Hematopoietic multipotent progenitor cell (in vitro differentiated cells): ENCODE measurements around the gene SGPL1. TPM values are rescaled to one million over a fixed set of nuclear protein-coding genes. Genes with fewer than 3 reads are reported as not detected.
"Not testable (repeated sequence)": the region's sequence is repeated elsewhere in the genome, so short reads cannot be mapped to it uniquely, and the experiment has no call there.

Experiments used
- DNase-seq, 3 donors: peaks; one replicate each; pipeline ENCODE4 v3.0.0-alpha.2; 2011 to 2015; ENCODE audit warnings: low read depth in 2 of 3, low spot score in 2 of 3
- total RNA-seq: library from RNA; depleted of rRNA; stranded (reverse); fragments of >200 nt; gene quantifications from one replicate; pipeline ENCODE4 v1.2.3, GENCODE V29; 2012

Gene SGPL1
- 15.6 TPM for total RNA-seq

GRCh38 chr10:70815504-70816219 is at the start of gene SGPL1:
SGPL1 (plus strand) TSS chr10:70815948; CDS start chr10:70816854, 906 bp downstream.
- peak; percentile 69 to 81 (median 81) for DNase-seq

DNA sequence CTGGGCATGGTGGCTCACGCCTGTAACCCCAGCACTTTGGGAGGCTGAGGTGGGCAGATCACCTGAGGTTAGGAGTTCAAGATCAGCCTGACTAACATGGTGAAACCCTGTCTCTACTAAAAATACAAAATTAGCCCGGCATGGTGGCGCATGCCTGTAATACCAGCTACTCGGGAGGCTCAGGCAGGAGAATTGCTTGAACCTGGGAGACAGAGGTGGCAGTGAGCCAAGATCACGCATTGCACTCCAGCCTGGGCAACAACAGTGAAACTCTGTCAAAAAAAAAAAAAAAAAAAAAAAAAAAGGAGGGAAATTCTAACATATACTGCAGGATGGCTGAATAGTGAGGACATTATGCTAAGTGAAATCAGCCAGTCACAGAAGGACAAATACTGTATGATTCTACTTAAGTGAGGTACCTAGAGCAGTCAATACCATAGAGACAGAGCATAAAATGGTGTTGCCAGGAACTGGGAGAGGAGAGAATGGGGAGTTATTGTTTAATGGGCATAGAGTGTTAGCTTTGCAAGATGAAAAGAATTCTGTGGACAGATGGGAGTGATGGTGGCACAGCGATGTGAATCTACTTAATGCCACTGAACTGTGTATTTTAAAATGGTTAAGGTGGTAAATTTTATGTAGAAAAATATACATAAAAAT is 47.6 kb upstream of the SGPL1 start:
- not testable (repeated sequence) for DNase-seq

DNA sequence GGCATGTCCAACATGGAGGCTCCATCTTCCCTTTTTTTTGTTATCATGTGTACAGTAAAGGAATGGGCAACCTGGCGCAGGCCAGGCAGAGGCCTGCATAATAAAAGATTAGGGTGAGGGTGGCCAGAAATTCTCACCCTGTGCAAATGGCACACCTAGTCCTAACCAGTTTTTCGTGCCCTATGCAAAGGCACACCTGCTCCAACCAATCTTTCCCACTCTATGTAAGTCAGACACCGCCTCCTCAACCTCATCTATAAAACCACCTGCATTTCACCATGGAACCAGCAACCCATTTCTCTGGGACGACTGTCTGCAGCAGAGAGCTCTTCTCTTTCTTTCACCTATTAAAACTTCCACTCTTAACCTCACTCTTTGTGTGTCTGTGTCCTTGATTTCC is 46.6 kb upstream of the SGPL1 start:
- no peak for DNase-seq

DNA sequence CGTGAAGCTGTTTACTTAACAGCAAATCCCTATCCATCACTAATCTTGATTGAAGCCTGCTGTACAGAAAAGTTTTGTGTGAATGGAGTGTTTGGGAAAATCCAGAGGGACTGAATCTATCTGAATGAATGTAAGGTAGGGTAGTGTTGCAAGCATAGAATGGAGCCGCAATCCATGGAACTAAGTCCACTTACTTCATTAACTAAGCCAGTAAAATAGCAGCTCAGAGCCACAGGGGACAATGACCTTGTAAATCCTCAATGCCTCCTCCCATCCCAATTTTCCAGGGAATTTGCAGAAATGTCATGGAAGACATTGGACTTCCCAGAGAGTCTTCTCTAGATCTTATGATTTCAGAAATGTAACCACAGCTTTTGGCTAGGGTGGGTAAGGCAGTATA is 45.7 kb upstream of the SGPL1 start:
- no peak for DNase-seq

DNA sequence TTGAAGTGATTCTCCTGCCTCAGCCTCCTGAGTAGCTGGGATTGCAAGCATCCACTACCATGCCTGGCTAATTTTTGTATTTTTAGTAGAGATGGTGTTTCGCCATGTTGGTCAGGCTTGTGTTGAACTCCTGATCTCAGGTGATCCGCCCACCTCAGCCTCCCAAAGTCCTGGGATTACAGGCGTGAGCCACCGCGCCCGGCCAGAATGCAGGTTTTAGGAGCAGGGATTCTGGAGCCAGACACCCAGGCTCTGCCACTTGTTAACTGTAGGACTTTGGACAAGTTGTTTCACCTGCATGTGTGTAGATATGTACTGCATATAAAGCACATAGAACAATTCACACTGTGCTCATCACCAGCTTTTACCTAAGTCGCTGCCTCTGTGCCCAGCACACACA is 45.2 kb upstream of the SGPL1 start:
- DNase-seq: not testable (repeated sequence)

- no peak for DNase-seq
Measured at GRCh38 chr10:70771311-70772194, 44.2 kb upstream of the SGPL1 start.

DNA sequence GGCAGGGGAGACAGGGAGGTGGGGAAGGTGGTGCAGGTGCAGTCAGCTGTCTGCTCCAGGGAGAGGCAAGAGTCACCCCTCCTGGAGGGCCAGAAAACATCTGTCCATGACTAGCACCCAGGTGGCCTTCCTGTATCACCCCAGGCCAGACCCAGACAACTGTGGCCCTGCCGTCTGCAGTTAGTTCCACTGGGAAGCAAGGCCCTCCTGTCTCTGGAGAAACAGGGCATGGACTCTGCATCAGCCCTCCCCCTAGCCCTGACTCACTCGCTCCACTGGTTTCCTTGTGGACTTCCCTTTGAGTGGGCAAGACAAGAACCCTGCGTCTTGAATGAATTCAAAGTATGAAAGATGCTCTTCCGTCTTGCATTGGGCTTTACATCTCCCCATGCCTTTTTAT is 43.1 kb upstream of the SGPL1 start:
- no peak for DNase-seq

DNA sequence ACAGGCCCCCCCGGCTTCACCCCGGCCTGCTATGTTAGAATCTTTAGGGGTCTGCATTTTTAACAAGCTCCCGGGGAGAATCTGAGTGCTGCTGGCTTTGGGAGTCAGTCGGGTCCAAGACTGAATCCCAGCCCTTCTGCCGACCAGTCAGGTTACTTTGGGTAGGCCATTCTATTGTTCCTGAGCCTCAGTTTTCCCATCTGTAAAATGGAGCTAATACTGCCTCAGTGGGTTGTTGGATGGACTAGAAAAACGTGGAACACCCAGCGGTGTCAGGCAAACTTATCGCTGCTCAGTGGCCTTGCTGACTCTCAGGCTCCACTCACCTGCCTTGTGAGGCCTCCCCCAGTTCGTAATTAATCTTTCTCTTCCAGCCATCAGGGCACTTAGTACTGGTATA is 42.3 kb upstream of the SGPL1 start:
- DNase-seq: no peak

DNA sequence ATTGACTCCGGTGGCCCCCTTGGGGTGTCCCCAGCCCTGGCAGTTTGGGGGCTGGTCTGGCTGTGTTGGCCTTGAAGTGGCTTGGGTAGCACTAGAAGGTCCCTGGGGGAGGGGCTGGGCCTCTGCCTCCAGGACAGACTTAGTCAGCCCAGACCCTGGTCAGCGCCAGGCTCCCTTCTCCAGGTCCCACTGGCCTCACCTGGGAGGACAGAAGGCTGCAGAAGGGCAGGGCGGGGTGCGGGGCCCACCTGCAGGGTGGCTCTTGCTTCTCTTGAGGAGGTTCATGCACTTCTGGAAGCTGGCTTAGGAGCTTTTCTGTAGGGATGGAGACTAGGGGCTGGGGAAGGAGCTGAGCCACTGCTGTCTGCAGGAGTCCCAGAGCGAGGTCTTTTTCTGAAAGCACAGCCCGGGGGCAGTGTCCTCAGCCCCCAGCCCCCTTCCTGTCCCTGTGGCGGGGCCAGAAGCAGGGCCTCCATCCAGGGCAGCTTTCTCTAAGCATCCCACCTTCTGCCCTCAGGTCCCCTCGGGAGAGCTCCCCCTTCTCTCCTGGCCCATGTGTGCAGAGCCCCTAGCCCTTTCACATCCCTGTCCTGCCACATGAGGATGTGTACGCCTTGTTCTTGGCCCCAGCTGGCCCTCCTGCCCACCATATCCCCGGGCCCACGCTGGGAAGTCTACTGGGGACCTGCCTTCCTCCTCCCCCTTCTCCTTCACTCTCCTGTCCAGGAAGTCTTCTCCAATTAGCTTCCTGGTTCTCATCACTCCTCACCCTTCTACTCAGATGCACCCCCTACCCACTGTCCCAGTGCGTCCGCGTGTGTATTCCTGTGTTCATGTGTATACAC is 41.6 kb upstream of the SGPL1 start:
- DNase-seq: no peak

DNA sequence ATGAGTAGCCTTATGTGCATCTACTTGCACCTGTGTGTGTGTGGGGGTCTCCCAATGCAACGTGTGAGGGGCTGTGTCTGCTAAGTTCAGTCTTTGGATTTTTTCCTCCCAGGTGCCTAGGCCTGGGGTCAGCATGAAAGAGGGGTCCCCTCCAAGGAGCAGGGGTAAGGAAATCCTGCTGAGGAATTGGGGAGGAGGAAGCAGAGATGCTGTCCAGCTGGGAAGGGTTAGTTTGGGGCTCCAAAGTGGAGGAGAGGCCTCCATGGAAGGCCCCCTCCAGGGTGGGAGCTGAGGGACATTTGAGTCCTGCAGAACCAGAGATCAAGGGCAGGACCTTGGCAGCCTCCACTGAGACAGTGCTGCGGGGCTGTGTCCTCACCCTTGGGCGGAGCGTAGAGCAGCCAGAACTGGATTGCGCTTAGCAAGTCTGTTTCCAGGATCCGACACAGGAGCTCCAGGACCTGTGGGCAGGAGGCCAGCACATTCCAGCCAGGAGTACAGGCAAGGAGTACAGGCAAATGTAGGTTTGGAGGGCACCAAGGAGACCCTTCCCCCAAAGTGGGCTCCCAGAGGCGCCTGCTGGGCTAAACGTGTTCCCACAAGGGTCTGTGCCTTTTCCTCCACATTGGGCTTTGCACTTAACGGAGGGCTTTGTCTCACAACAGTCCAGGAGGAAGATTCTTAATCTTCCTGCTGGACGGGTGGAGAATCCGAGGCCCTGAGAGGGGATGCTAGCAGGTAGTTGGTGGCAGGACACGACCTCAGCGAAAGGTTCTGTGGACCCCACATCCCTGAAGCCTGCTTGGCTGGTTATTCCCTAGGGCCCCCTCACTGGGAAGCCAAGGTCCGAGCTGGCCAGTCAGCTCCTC is 40.7 kb upstream of the SGPL1 start:
- no peak for DNase-seq

DNA sequence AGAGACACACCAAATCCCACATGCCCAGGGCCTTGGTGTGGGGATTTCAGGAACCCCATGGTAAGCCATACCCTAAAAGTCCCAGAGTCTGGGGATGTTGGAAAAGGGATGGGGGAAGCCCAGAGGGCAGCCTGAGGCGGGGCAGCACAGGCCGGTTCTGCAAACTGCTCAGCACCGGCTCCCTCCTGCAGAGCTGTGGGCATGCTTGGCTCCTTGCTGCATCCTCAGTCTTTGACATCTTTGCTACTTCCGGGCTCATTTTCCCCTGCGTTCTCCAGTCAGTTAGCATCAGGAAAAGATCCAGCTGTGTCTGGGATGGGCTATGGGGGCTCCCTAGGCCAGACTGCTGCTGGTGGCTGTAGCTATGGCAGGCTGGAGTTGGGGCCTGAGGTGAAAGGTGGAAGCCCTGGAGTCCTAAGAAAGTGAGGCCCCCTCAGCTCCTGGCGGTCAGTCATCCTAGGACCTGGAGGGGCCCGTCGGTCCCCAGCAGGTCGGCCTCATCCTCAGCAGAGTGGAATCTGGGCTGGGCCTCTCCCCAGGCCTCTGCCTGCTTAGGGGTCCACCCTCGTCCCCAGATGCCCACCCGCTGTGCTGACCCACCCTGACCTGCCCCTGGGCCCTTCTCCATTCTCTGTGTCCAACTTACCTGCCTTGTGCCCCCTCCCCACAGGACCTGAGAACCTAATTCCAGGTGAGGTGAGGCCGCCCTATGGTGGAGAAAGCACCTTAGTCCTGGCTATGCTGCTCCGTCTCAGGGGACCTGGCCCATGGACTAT is 39.9 kb upstream of the SGPL1 start:
- DNase-seq: no peak

- no peak for DNase-seq
Measured at GRCh38 chr10:70776455-70777005, 39.2 kb upstream of the SGPL1 start.

DNA sequence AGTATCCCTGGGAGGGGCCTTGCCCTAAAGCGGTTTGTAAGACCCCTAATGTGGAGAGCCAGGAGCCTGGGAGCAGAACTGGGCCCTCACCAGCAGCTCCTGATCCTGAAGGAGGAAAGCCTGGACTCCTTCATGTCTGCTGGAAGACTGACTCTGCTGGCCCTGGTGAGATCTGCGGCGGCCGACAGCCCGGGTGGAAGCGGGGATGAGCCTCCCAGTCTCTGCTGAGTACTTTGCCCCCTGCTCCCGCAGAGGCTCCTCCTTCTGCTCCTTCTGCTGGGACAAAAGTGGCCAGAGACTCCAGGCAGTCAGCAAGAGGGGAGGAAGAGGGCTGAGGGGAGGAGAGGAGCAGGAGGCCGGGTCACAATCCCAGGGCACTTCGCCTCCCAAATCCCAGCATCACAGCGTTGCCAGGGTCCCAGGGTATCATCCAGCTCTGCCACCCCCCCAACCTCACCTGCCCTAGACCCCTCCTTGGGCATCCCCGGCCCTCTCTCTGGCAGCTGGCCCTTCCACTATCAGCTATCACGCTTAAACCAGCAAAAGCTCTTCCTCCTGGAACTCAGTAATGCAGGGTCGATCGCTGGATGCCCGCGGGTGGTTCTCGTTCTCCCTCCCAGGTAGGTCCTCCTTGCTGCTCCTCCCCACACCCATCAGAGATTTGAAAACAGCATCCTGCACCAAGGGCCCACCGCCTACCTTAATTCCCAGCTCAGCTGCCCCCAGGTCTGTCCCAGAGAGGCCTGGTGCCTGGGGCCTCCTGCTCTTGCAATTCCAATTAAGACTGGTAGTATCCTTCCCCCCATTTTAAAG is 38.5 kb upstream of the SGPL1 start:
- no peak for DNase-seq

- no peak for DNase-seq
Measured at GRCh38 chr10:70778267-70778924, 37.4 kb upstream of the SGPL1 start.

GRCh38 chr10:70779088-70779487 is 36.7 kb upstream of the SGPL1 start:
- no peak for DNase-seq

DNA sequence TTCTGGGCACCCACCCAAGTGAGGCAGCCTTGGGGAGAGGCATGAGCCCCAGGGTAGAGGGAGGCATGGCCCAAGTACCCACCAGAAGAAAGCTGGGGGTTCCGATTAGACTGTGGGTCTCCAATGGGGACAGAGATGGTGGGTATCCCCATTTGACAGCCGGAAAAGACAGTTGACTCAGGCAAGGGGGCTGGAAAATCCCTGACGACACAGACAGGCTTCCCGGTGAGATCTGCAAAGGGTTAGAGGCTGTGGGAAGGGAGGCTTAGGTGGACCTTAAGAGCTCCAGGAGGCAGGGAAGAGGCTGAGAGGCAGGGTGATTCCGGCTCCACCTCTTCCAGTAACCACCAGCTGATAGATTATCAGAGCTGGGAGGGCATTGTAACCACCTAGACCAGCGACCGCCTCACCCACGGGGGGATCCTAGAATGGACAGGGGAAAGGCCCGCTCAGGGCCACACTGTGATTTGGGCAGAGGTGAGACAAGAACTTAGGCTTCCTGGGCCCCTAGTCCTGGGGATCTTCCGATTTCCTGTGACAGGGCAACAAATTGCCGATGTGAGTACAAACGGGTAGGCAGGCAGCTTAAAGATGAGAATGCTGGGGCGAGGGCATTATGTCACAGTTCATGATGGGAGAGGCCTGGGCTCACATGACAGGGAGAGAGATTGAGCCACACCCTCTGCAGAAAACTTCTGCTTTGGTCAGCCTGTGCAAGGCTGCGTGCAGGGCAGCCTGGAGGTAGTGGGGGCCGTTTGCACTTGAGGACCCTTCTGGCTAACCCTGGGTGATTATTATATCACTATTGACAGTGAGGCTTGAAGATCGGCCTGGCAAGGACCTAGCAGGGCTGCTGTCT is 36.0 kb upstream of the SGPL1 start:
- no peak for DNase-seq
